ENCODE measurements around the gene BPI.
A peak's percentile ranks its signal among the peaks of the same experiment; 100 is the strongest.

The BPI gene

GRCh38 chr20:38269040-38269439 lies 34.9 kb upstream of the BPI start:
- DNase-seq (ENCODE audit: low read depth): no peak
- TF ChIP-seq, protein P1, sequence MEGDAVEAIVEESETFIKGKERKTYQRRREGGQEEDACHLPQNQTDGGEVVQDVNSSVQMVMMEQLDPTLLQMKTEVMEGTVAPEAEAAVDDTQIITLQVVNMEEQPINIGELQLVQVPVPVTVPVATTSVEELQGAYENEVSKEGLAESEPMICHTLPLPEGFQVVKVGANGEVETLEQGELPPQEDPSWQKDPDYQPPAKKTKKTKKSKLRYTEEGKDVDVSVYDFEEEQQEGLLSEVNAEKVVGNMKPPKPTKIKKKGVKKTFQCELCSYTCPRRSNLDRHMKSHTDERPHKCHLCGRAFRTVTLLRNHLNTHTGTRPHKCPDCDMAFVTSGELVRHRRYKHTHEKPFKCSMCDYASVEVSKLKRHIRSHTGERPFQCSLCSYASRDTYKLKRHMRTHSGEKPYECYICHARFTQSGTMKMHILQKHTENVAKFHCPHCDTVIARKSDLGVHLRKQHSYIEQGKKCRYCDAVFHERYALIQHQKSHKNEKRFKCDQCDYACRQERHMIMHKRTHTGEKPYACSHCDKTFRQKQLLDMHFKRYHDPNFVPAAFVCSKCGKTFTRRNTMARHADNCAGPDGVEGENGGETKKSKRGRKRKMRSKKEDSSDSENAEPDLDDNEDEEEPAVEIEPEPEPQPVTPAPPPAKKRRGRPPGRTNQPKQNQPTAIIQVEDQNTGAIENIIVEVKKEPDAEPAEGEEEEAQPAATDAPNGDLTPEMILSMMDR (IDR thresholded peaks at IDR 0.05; ENCODE audit: control insufficient read depth, insufficient read depth, low read depth, low read length, missing control alignments): no peak
- H3K4me3 ChIP-seq (ENCODE audit: control insufficient read depth, low read depth, low read length): no peak overlapping the region

- no peak for DNase-seq (ENCODE audit: low read depth)
- H3K4me3 ChIP-seq (ENCODE audit: control insufficient read depth, low read depth, low read length): no peak overlapping the region
- TF ChIP-seq, protein P1 (IDR thresholded peaks at IDR 0.05; ENCODE audit: control insufficient read depth, insufficient read depth, low read depth, low read length, missing control alignments): no peak
These were observed 34.2 kb upstream of the BPI start for GRCh38 chr20:38269715-38270114.

DNA sequence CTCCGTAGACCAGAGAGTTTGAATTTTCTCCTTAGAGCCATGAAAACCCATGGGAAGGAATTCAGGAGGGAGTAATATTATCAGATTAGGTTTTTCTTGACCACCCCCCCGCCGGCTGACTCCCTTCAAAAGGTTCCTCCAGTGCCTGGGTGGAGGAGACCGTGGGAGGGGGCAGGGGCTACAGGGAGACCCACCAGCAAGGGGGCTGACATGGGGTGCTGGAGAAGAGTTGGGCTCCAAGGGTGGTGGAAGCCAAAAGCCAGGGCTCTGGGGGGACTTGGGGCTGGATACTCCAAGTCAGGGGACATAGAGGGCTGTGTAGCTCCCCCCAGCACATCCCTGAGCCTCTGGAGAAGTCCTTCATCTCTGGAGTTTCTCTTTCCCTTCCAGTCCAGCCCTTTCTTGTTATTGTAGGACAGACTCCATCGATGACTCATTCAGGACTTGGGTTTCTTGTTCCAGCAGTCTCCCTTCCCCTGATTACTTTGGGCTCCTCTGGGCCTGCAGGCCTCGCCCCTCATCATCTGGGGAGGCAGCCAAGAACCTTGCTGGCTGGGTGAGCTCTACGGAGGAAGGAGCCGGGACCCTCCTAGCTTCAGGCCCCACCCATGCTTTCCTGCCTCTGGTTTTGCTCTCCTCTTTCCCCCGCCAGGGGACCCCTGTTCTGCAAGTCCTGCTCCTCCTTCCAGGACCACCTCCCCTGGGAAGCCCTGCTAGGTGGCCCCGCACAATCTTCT lies 32.9 kb upstream of the BPI start:
- peak; percentile 82 for DNase-seq (ENCODE audit: low read depth)
- H3K4me3 ChIP-seq (ENCODE audit: control insufficient read depth, low read depth, low read length): no peak overlapping the region
- TF ChIP-seq, protein P1 (IDR thresholded peaks at IDR 0.05; ENCODE audit: control insufficient read depth, insufficient read depth, low read depth, low read length, missing control alignments): no peak

DNA sequence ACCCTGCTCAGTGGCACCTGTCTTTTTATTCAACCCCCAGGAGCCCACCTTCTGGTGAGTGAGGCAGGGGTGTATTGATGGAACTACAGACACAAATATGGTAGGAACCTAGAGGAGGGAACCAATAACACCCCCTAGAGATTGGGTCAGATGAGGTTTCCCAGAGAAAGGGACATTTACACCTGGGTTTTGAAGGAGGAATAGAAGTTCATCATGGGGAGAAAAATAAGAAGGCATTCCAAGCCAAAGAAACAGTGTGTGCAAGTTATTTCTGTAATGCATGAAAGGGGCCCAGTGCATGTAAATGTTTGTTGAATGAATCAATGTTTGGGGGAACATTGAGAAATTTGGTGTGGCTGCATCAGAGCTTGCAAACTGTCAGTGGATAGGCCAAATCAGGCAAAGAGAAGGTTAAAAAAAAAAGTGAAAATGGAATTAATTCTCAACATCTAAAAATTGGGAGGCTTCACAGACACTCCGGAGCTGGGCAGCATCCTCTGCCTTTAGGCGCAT lies 32.3 kb upstream of the BPI start:
- no peak overlapping the region for H3K4me3 ChIP-seq (ENCODE audit: control insufficient read depth, low read depth, low read length)
- no peak for DNase-seq (ENCODE audit: low read depth)
- TF ChIP-seq, protein P1 (IDR thresholded peaks at IDR 0.05; ENCODE audit: control insufficient read depth, insufficient read depth, low read depth, low read length, missing control alignments): no peak

DNA sequence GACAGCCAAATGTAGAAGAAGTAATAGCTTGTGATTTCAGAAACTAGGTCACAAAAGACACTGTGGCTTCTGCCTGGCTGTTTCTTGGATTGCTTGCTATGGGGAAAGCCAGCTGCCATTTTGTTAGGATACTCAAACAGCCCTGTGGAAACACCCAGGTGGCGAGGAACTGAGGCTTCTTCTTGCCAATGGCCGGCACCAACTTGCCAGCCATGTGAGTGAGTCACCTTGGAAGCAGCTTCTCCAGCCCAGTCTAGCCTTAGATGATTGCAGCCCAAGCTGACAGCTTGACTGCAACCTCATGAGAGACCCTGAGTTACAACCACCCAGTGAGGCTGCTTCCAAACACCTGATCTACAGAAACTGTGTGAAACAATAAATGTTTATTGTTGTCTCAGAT lies 31.6 kb upstream of the BPI start:
- TF ChIP-seq, protein P1 (IDR thresholded peaks at IDR 0.05; ENCODE audit: control insufficient read depth, insufficient read depth, low read depth, low read length, missing control alignments): no peak
- no peak overlapping the region for H3K4me3 ChIP-seq (ENCODE audit: control insufficient read depth, low read depth, low read length)
- no peak for DNase-seq (ENCODE audit: low read depth)

DNA sequence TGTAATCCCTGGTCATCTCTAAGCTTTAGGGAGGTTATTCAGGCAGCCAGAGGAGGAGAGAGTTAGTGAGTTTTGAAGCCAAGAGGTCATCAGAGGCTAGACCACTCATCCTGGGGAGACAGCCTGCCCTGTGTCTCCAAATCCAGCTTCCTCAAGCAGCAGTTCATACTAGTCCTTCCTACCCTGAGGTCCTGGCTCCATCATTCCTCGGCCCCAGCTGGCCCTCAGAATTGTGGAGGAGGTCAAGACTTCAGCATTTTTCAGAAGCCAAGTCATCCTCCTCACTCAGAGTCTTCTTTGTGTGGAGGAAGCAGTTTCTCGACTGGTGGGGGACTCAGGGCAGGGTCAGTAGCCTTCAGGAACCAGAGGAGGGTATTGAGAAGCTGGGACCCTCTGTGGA lies 31.0 kb upstream of the BPI start:
- H3K4me3 ChIP-seq (ENCODE audit: control insufficient read depth, low read depth, low read length): no peak overlapping the region
- TF ChIP-seq, protein P1 (IDR thresholded peaks at IDR 0.05; ENCODE audit: control insufficient read depth, insufficient read depth, low read depth, low read length, missing control alignments): no peak
- no peak for DNase-seq (ENCODE audit: low read depth)
